IgD-negative memory B cell (primary cell): ENCODE data around the gene MED27. TPM values are rescaled to one million over a fixed set of nuclear protein-coding genes. Genes with fewer than 3 reads are reported as not detected.
A peak's percentile ranks its signal among the peaks of the same experiment; 100 is the strongest.

Experiments used
- H3K27ac Mint-ChIP-seq, 3 donors: one replicate each; pipeline ENCODE4 v1.8.0; 2020 to 2022; ENCODE audit warnings: mild to moderate bottlenecking in 3 of 3, mixed read lengths in 3 of 3, moderate library complexity in 1 of 3
- H3K27me3 Mint-ChIP-seq: one replicate; pipeline ENCODE4 v1.8.0; 2021; ENCODE audit warnings: mixed read lengths
- H3K36me3 Mint-ChIP-seq: one replicate; pipeline ENCODE4 v1.8.0; 2020; ENCODE audit warnings: mild to moderate bottlenecking, mixed read lengths
- H3K4me1 Mint-ChIP-seq, 3 donors: one replicate each; pipeline ENCODE4 v1.8.0; 2020 to 2022; ENCODE audit warnings: mixed read lengths in 3 of 3, mild to moderate bottlenecking in 1 of 3
- H3K4me3 Mint-ChIP-seq, 4 donors: one replicate each; pipeline ENCODE4 v1.8.0; 2020 to 2022; ENCODE audit warnings: mild to moderate bottlenecking in 4 of 4, mixed read lengths in 4 of 4, moderate library complexity in 3 of 4
- H3K9me3 Mint-ChIP-seq, 3 donors: one replicate each; pipeline ENCODE4 v1.8.0; 2020 to 2021; ENCODE audit warnings: mixed read lengths in 3 of 3, mild to moderate bottlenecking in 1 of 3
- polyA plus RNA-seq: library from polyadenylated mRNA; unstranded; fragments of 300-500 nt; fragmentation: Illumina TruSeq; gene quantifications from one replicate; pipeline ENCODE4 v1.2.3, GENCODE V29; 2021

MED27 gene
- polyA plus RNA-seq, 1 donor from 2014 or later: 33.7 TPM

DNA sequence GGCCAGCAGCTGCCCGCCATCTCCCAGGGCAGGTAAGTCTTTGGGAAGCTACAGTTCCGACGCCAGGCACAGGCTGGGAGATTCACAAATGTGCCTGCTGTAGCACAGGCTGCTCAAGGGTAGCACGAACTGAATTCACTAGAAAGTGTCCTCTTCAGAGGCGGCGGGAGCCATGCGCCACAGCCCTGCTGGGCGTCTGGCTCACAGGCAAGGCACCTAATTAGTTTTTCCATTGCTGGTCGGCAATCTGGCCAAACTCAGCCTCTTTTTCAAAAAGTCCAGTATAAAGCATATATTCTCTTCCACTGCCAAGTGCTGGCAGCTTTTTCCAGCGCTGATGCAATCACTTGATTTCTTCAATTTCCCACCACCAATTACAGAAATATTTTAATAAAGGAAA, 210.9 kb downstream of the MED27 start:
- H3K4me3 Mint-ChIP-seq: no peak overlapping the region
- no peaks in the 10 kb centered on the region for H3K27me3 Mint-ChIP-seq
- H3K27ac Mint-ChIP-seq: peak overlapping the region in 1 of 3 donors; percentile 6
- H3K36me3 Mint-ChIP-seq: peaks cover 3% of the 10 kb centered on the region
- no peaks in the 10 kb centered on the region for H3K9me3 Mint-ChIP-seq
- H3K4me1 Mint-ChIP-seq: peaks cover 0 to 4% (median 0%) of the 10 kb centered on the region in 3 donors

- Mint-ChIP-seq H3K27me3 (no peaks in the 10 kb centered on the region), H3K4me3 (no peak overlapping the region), H3K9me3 (no peaks in the 10 kb centered on the region), H3K36me3 (peaks cover 3% of the 10 kb centered on the region), H3K27ac (no peak overlapping the region), H3K4me1 (peaks cover 0 to 4% (median 0%) of the 10 kb centered on the region in 3 donors)
These were observed 212.0 kb downstream of the MED27 start for GRCh38 chr9:131867611-131868192.

DNA sequence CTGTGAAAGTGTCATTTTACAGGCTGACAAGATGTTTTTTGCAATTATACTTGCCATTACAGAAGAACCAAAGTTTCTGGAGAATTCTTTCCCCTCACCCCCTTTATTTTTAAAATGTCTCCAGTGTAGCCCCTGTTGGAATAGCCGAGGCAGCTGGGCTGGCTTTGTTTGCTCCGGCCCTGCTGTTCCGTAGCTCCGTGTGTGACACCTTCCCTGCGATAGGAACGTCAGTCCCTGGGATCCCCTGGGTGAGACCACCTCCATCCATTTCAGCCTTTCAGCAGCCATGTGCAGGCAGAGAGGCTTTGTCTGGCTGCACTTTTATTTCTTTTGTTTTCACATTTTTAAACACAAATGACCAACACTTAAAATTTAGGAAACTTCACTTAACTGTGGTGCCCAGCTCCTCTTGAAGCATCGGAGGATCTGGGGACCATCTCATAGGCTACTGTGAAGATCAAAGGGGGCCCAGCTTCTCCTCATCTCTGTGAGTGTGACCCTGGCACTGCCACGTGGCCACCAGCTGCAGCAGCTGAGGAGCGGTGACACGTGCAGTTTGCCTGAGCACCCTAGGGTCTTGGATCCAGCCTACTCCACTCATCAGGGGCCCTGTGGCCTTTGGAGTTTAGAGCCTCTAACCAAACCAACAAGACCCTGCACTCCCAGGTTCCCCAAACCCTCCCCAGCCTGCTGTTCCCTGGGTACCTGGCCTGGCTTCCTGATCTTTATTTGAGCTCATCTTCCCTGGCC, 214.0 kb downstream of the MED27 start:
- Mint-ChIP-seq H3K36me3 (peaks cover 3% of the 10 kb centered on the region), H3K27ac (no peak overlapping the region), H3K4me1 (peaks cover 0 to 4% (median 0%) of the 10 kb centered on the region in 3 donors), H3K27me3 (no peaks in the 10 kb centered on the region), H3K9me3 (no peaks in the 10 kb centered on the region), H3K4me3 (no peak overlapping the region)

DNA sequence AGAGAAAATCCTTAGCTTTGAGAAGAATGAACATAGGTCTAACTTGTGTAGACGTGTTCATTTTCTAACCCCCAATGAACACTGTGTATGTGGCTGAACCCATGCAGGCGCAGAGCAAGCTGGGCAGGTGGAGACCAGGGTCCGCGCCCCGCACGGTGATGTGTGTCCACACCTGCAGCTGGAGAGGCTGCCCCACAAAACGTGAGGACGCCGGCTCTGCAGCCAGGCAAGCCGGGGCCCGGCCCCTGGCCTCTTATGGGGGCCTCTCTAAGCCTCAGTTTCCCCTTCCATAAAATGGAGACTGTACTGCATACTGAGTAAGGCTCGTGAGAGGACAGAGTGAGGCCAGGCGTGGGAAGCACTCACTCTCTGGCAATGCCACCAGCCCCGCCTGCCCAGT, 215.1 kb downstream of the MED27 start:
- Mint-ChIP-seq H3K9me3 (no peaks in the 10 kb centered on the region), H3K27me3 (no peaks in the 10 kb centered on the region), H3K4me1 (peaks cover 0 to 4% (median 0%) of the 10 kb centered on the region in 3 donors), H3K4me3 (no peak overlapping the region), H3K27ac (no peak overlapping the region), H3K36me3 (no peaks in the 10 kb centered on the region)

DNA sequence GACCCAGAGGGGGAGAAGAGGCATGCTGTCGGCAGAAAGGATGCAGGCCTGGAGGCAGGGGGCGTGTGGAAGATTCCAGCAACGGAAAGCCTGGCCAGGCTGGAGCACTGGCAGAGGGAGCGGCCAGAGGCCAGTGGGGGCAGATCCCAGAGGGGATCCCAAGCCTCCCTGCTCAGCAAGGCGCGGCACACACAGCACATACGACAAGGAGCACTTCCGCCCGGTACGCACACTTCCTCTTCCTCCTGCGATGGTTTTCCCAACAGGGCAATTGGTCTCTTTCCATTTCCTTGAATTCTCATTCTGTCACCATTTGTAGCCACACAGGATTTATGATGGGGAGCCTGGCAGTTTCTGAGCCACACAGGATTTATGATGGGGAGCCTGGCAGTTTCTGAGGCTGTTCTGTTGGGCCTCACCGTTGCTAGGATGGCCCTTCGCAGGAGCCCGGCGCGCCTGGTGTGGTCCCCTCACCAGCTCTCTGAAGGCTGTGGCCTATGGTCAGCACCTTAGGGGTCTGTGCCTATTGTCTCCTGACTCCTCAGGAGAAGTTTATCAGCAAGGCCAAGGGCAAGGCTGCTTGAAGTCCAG, 216.3 kb downstream of the MED27 start:
- H3K4me1 Mint-ChIP-seq: peaks cover 0 to 4% (median 0%) of the 10 kb centered on the region in 3 donors
- H3K4me3 Mint-ChIP-seq: no peak overlapping the region
- H3K36me3 Mint-ChIP-seq: peaks cover 2% of the 10 kb centered on the region
- H3K27ac Mint-ChIP-seq: no peak overlapping the region
- H3K27me3 Mint-ChIP-seq: no peaks in the 10 kb centered on the region
- H3K9me3 Mint-ChIP-seq: no peaks in the 10 kb centered on the region

DNA sequence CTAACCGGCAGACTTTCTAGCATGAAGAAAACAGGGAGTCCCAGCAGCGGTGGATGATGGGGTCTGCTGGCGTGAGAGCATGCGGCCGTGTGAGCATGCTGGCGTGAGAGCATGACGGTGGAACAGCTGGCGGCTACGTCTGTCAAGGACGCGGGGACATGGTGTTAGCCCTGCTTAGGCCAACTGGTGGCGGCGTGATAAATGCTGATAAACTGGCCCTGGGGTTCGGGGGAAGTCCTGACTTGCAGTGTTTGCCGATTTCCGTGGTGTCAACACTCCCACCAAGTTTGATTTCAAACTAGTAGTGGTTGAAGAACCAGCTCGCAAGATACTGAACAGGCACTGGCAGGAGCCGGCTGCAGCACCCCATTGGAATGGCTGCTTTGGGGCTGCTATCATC, 217.4 kb downstream of the MED27 start:
- no peaks in the 10 kb centered on the region for H3K9me3 Mint-ChIP-seq
- H3K4me1 Mint-ChIP-seq: peaks cover 0 to 4% (median 0%) of the 10 kb centered on the region in 3 donors
- H3K36me3 Mint-ChIP-seq: peaks cover 2% of the 10 kb centered on the region
- no peak overlapping the region for H3K4me3 Mint-ChIP-seq
- peak overlapping the region in 1 of 3 donors; percentile 86 for H3K27ac Mint-ChIP-seq
- H3K27me3 Mint-ChIP-seq: no peaks in the 10 kb centered on the region

- H3K4me1 Mint-ChIP-seq: no peaks in the 10 kb centered on the region
- H3K27me3 Mint-ChIP-seq: no peaks in the 10 kb centered on the region
- peaks cover 2% of the 10 kb centered on the region for H3K36me3 Mint-ChIP-seq
- no peak overlapping the region for H3K4me3 Mint-ChIP-seq
- H3K27ac Mint-ChIP-seq: no peak overlapping the region
- H3K9me3 Mint-ChIP-seq: no peaks in the 10 kb centered on the region
These were observed 219.2 kb downstream of the MED27 start for GRCh38 chr9:131860430-131860829.

DNA sequence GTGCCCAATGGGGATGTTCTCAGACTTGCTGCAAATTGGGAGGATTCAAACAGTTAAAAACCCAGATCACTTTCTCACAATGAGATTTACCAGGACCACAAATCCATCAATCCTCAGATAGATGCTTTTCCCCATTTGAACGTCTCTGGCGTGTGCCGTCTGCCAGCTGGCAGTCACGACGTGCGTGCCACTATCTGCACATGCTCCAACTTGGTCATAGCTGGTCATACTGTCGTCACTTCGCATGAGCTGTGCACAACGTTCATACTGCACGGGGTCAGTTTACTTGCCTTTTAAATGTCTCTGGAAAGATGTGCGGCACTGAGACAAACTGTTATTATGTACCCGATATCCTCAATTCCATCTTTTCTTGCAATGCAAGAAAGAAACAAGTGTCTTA, 221.5 kb downstream of the MED27 start:
- Mint-ChIP-seq H3K9me3 (no peaks in the 10 kb centered on the region), H3K4me3 (no peak overlapping the region), H3K27ac (no peak overlapping the region), H3K27me3 (no peaks in the 10 kb centered on the region), H3K36me3 (peaks cover 2% of the 10 kb centered on the region), H3K4me1 (peaks cover 0 to 6% (median 0%) of the 10 kb centered on the region in 3 donors)

DNA sequence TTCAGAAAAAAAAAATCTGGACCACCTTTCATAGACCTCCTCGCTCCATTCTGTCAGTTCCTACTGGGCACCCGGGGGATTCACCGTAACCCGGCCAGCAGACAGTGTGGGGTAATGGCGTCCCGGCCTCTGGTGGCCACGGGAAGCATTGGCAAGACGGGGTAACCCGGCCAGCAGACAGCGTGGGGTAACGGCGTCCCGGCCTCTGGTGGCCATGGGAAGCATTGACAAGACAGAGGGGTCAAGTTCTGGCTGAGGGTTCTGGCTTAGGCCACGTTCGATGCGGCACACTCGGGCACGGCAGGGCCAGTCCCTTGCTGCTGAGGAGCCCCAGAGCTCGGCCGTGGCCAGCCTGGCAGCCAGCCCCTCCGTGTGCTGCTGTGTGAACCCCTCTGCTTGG, 223.6 kb downstream of the MED27 start:
- no peaks in the 10 kb centered on the region for H3K9me3 Mint-ChIP-seq
- no peaks in the 10 kb centered on the region for H3K27me3 Mint-ChIP-seq
- H3K27ac Mint-ChIP-seq: peak overlapping the region in 1 of 3 donors; percentile 7
- H3K36me3 Mint-ChIP-seq: peaks cover 2% of the 10 kb centered on the region
- H3K4me1 Mint-ChIP-seq: peaks cover 0 to 7% (median 0%) of the 10 kb centered on the region in 3 donors
- H3K4me3 Mint-ChIP-seq: no peak overlapping the region

DNA sequence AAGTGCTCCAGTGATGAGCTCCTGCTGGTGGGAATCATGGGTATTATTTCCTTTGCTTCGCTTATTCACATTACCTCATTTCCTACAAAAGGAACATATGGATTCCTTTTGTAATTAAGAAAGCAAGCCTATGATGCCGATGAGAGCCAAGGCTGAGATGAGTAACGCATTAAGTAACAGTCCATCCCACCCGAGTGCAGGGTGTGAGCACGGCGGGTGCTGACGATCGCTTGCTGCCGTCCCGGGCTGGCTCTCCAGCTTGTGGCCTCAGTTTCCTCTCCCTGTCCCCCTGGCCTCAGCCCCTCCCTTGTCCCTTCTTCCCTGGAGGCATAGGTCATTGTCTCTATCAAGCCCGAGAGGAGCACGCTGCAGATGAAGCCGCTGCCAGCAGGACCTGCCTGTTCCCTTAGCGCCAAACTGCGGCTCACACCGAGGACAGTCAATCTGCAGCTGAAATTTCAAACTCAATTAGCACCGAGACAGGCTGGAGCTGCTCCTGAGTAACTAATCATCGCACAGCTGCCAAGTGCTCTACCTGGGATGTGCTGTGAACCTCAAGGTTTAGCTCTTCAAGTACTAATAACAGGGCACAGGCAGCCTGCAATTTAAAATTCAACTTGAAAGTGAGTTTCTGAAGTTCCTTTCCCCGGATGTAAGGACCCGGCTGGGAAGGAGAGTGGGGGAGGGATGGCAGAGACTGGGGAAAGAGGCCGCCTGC, 224.6 kb downstream of the MED27 start:
- no peak overlapping the region for H3K27ac Mint-ChIP-seq
- peaks cover 2% of the 10 kb centered on the region for H3K36me3 Mint-ChIP-seq
- peaks cover 0 to 7% (median 0%) of the 10 kb centered on the region in 3 donors for H3K4me1 Mint-ChIP-seq
- H3K27me3 Mint-ChIP-seq: no peaks in the 10 kb centered on the region
- no peak overlapping the region for H3K4me3 Mint-ChIP-seq
- H3K9me3 Mint-ChIP-seq: no peaks in the 10 kb centered on the region

- Mint-ChIP-seq H3K4me1 (peaks cover 0 to 7% (median 0%) of the 10 kb centered on the region in 3 donors), H3K4me3 (no peak overlapping the region), H3K27me3 (no peaks in the 10 kb centered on the region), H3K27ac (no peak overlapping the region), H3K9me3 (no peaks in the 10 kb centered on the region), H3K36me3 (peaks cover under 1% of the 10 kb centered on the region)
These were observed 225.3 kb downstream of the MED27 start for GRCh38 chr9:131854334-131854733.

- no peaks in the 10 kb centered on the region for H3K9me3 Mint-ChIP-seq
- H3K27ac Mint-ChIP-seq: no peak overlapping the region
- no peaks in the 10 kb centered on the region for H3K36me3 Mint-ChIP-seq
- no peaks in the 10 kb centered on the region for H3K27me3 Mint-ChIP-seq
- H3K4me1 Mint-ChIP-seq: peaks cover 0 to 7% (median 0%) of the 10 kb centered on the region in 3 donors
- H3K4me3 Mint-ChIP-seq: no peak overlapping the region
These were observed 226.2 kb downstream of the MED27 start for GRCh38 chr9:131853434-131853833.

GRCh38 chr9:131851414-131851813, 228.3 kb downstream of the MED27 start:
- Mint-ChIP-seq H3K4me3 (no peak overlapping the region), H3K4me1 (peaks cover 0 to 7% (median 0%) of the 10 kb centered on the region in 3 donors), H3K9me3 (no peaks in the 10 kb centered on the region), H3K27ac (no peak overlapping the region), H3K36me3 (no peaks in the 10 kb centered on the region), H3K27me3 (no peaks in the 10 kb centered on the region)

GRCh38 chr9:131849391-131849790, 230.3 kb downstream of the MED27 start:
- H3K27ac Mint-ChIP-seq: no peak overlapping the region
- H3K27me3 Mint-ChIP-seq: peaks cover 3% of the 10 kb centered on the region
- H3K9me3 Mint-ChIP-seq: no peaks in the 10 kb centered on the region
- no peak overlapping the region for H3K4me3 Mint-ChIP-seq
- H3K4me1 Mint-ChIP-seq: peaks cover 0 to 6% (median 0%) of the 10 kb centered on the region in 3 donors
- H3K36me3 Mint-ChIP-seq: no peaks in the 10 kb centered on the region

DNA sequence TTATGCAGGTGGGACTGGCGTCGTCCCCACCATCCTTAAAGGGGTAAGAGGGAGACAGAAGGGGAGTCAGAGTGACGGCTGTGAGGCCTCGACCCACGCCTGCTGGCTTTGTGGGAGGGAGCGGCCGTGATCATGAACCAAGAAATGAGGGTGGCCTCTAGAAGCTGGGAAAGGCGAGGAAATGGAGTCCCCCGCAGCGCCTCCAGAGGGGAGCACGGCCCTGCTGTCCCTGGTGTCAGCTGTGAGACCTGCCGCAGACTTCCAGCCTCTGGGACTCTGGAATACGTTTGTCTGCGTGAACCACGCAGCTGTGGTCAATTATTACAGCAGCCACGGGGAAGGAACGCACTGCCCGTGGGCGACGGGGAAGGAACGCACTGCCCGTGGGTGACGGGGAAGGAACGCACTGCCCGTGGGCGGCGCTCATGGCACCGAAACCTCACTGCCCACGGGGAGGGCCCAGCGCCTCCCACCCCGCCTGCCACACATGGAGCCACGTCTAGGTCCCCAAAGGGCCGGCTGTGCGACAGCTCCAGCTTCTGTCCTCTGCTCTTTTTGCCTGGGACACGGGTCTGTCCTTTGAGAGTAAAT, 231.0 kb downstream of the MED27 start:
- H3K27me3 Mint-ChIP-seq: peaks cover 3% of the 10 kb centered on the region
- no peaks in the 10 kb centered on the region for H3K36me3 Mint-ChIP-seq
- no peaks in the 10 kb centered on the region for H3K9me3 Mint-ChIP-seq
- peaks cover 0 to 6% (median 0%) of the 10 kb centered on the region in 3 donors for H3K4me1 Mint-ChIP-seq
- H3K4me3 Mint-ChIP-seq: no peak overlapping the region
- no peak overlapping the region for H3K27ac Mint-ChIP-seq
